Mesendoderm (in vitro differentiated cells): ENCODE data around the gene FIGNL2.

Experiments
- DNase-seq: peaks from one replicate; pipeline ENCODE4 v3.0.0; 2013
- H2AK5ac ChIP-seq: 2 replicates; pipeline ENCODE4 v1.6.1; 2013; ENCODE audit warnings: low read length, inconsistent platforms
- H2BK120ac ChIP-seq: 2 replicates; pipeline ENCODE4 v1.6.1; 2013; ENCODE audit warnings: low read depth, mild to moderate bottlenecking, low read length, moderate library complexity, mixed read lengths
- H2BK15ac ChIP-seq: replicated peaks from 2 replicates; pipeline ENCODE4 v1.6.1; 2013; ENCODE audit warnings: low read depth, mild to moderate bottlenecking, moderate library complexity
- H2BK5ac ChIP-seq: 2 replicates; pipeline ENCODE4 v1.6.1; 2013; ENCODE audit warnings: low read length, inconsistent platforms
- H3K18ac ChIP-seq: 2 replicates; pipeline ENCODE4 v1.6.1; 2013; ENCODE audit warnings: mild to moderate bottlenecking, low read length, mixed read lengths
- H3K23ac ChIP-seq: one replicate; pipeline ENCODE4 v1.6.1; 2013; ENCODE audit warnings: low read length
- H3K27ac ChIP-seq: 2 replicates; pipeline ENCODE4 v1.5.1; 2013; ENCODE audit warnings: low read depth, mild to moderate bottlenecking, inconsistent platforms, low read length, moderate library complexity
- H3K27me3 ChIP-seq: 2 replicates; pipeline ENCODE4 v1.6.1; 2013; ENCODE audit warnings: low read length, control low read depth, mild to moderate bottlenecking, inconsistent platforms; ENCODE audit not compliant: insufficient read depth, poor library complexity
- H3K36me3 ChIP-seq: 2 replicates; pipeline ENCODE4 v1.6.1; 2013; ENCODE audit warnings: low read length, inconsistent platforms; ENCODE audit not compliant: control insufficient read depth, insufficient read depth
- H3K4ac ChIP-seq: one replicate; pipeline ENCODE4 v1.6.1; 2013; ENCODE audit warnings: low read depth, mild to moderate bottlenecking, low read length, moderate library complexity
- H3K4me1 ChIP-seq: 2 replicates; pipeline ENCODE4 v1.6.1; 2013; ENCODE audit warnings: low read depth, low read length, inconsistent platforms; ENCODE audit not compliant: control insufficient read depth
- H3K4me2 ChIP-seq: 2 replicates; pipeline ENCODE4 v1.6.1; 2013; ENCODE audit warnings: low read length
- H3K4me3 ChIP-seq: 2 replicates; pipeline ENCODE4 v1.5.1; 2013; ENCODE audit warnings: mild to moderate bottlenecking, low read length
- H3K56ac ChIP-seq: one replicate; pipeline ENCODE4 v1.6.1; 2013; ENCODE audit warnings: low read length
- H3K79me1 ChIP-seq: 2 replicates; pipeline ENCODE4 v1.6.1; 2013; ENCODE audit warnings: low read length, inconsistent platforms
- H3K79me2 ChIP-seq: 2 replicates; pipeline ENCODE4 v1.6.1; 2013; ENCODE audit warnings: mild to moderate bottlenecking, low read length; ENCODE audit not compliant: control insufficient read depth, insufficient read depth
- H3K9ac ChIP-seq: 2 replicates; pipeline ENCODE4 v1.6.1; 2013; ENCODE audit warnings: low read length, inconsistent platforms
- H4K5ac ChIP-seq: one replicate; pipeline ENCODE4 v1.6.1; 2013; ENCODE audit warnings: low read length
- H4K8ac ChIP-seq: one replicate; pipeline ENCODE4 v1.6.1; 2013; ENCODE audit warnings: low read depth, mild to moderate bottlenecking, control low read depth, low read length, moderate library complexity
- WGBS: extraction: QIAGEN DNeasy Blood & Tissue Kit; methylation state at CpG from one replicate; pipeline ENCODE4 v1.1.7; 2013; ENCODE audit warnings: low lambda C conversion rate, missing lambda C conversion rate; ENCODE audit not compliant: insufficient coverage; ENCODE audit errors: extremely low coverage; 5-methylcytosine and 5-hydroxymethylcytosine counted together

The FIGNL2 gene

GRCh38 chr12:51812871-51813270 lies 35.6 kb downstream of the FIGNL2 start:
- Histone ChIP-seq H2AK5ac (no peak overlapping the region), H3K4me2 (no peak overlapping the region), H3K4me3 (no peak overlapping the region), H4K8ac (no peak overlapping the region), H3K56ac (no peak overlapping the region), H3K79me1 (no peaks in the 10 kb centered on the region), H3K4ac (no peak overlapping the region), H3K27ac (no peak overlapping the region), H4K5ac (no peak overlapping the region), H3K9ac (no peak overlapping the region), H3K23ac (no peak overlapping the region), H3K27me3 (peaks cover 5% of the 10 kb centered on the region), H3K4me1 (peaks cover 2% of the 10 kb centered on the region), H3K18ac (no peak overlapping the region), H2BK5ac (no peak overlapping the region), H3K79me2 (no peaks in the 10 kb centered on the region), H3K36me3 (no peaks in the 10 kb centered on the region), H2BK15ac (no peak overlapping the region), H2BK120ac (no peak overlapping the region)
- DNase-seq, result no peak
- no CpG with 5 or more reads among the region's 13 CpGs for WGBS

GRCh38 chr12:51811203-51812202 lies 37.0 kb downstream of the FIGNL2 start:
- H2AK5ac ChIP-seq, result no peak overlapping the region
- H3K27ac ChIP-seq, result no peak overlapping the region
- H3K56ac ChIP-seq, result no peak overlapping the region
- peaks cover 5% of the 10 kb centered on the region for H3K27me3 ChIP-seq
- WGBS, result no CpG with 5 or more reads among the region's 13 CpGs
- no peak overlapping the region for H2BK120ac ChIP-seq
- no peak overlapping the region for H3K4me2 ChIP-seq
- no peak overlapping the region for H3K4me3 ChIP-seq
- no peak overlapping the region for H4K5ac ChIP-seq
- H2BK15ac ChIP-seq, result no peak overlapping the region
- H3K79me2 ChIP-seq, result no peaks in the 10 kb centered on the region
- H3K23ac ChIP-seq, result no peak overlapping the region
- no peak overlapping the region for H3K4ac ChIP-seq
- H3K9ac ChIP-seq, result no peak overlapping the region
- DNase-seq, result no peak
- no peak overlapping the region for H2BK5ac ChIP-seq
- no peaks in the 10 kb centered on the region for H3K79me1 ChIP-seq
- no peak overlapping the region for H4K8ac ChIP-seq
- H3K18ac ChIP-seq, result no peak overlapping the region
- no peaks in the 10 kb centered on the region for H3K36me3 ChIP-seq
- H3K4me1 ChIP-seq, result peaks cover 2% of the 10 kb centered on the region

GRCh38 chr12:51809193-51809592 lies 39.3 kb downstream of the FIGNL2 start:
- no peaks in the 10 kb centered on the region for H3K36me3 ChIP-seq
- no peak overlapping the region for H3K56ac ChIP-seq
- H2BK5ac ChIP-seq, result no peak overlapping the region
- WGBS, result no CpG with 5 or more reads among the region's 3 CpGs
- no peak overlapping the region for H3K9ac ChIP-seq
- no peak overlapping the region for H3K23ac ChIP-seq
- no peak overlapping the region for H2BK120ac ChIP-seq
- no peak overlapping the region for H2AK5ac ChIP-seq
- H3K4me3 ChIP-seq, result no peak overlapping the region
- no peak overlapping the region for H3K4ac ChIP-seq
- H3K18ac ChIP-seq, result no peak overlapping the region
- H4K5ac ChIP-seq, result no peak overlapping the region
- DNase-seq, result no peak
- no peaks in the 10 kb centered on the region for H3K79me2 ChIP-seq
- no peak overlapping the region for H3K4me2 ChIP-seq
- no peaks in the 10 kb centered on the region for H3K27me3 ChIP-seq
- H3K79me1 ChIP-seq, result no peaks in the 10 kb centered on the region
- H4K8ac ChIP-seq, result no peak overlapping the region
- no peak overlapping the region for H2BK15ac ChIP-seq
- H3K4me1 ChIP-seq, result no peaks in the 10 kb centered on the region
- H3K27ac ChIP-seq, result no peak overlapping the region

GRCh38 chr12:51806896-51807295 lies 41.6 kb downstream of the FIGNL2 start:
- Histone ChIP-seq H2BK5ac (no peak overlapping the region), H3K4me1 (no peaks in the 10 kb centered on the region), H3K27me3 (no peaks in the 10 kb centered on the region), H2AK5ac (no peak overlapping the region), H2BK120ac (no peak overlapping the region), H3K4me3 (no peak overlapping the region), H3K9ac (no peak overlapping the region), H3K56ac (no peak overlapping the region), H3K4ac (no peak overlapping the region), H4K8ac (no peak overlapping the region), H4K5ac (no peak overlapping the region), H3K79me1 (no peaks in the 10 kb centered on the region), H3K18ac (no peak overlapping the region), H2BK15ac (no peak overlapping the region), H3K4me2 (no peak overlapping the region), H3K36me3 (no peaks in the 10 kb centered on the region), H3K23ac (no peak overlapping the region), H3K79me2 (no peaks in the 10 kb centered on the region), H3K27ac (no peak overlapping the region)
- WGBS, result no CpG with 5 or more reads among the region's 16 CpGs
- no peak for DNase-seq

GRCh38 chr12:51801027-51801426 lies 47.5 kb downstream of the FIGNL2 start:
- DNase-seq, result no peak
- H2BK120ac ChIP-seq, result no peak overlapping the region
- no peak overlapping the region for H2BK15ac ChIP-seq
- no peak overlapping the region for H3K23ac ChIP-seq
- no peak overlapping the region for H3K9ac ChIP-seq
- no CpG with 5 or more reads among the region's 1 CpG for WGBS
- H3K4me3 ChIP-seq, result no peak overlapping the region
- no peaks in the 10 kb centered on the region for H3K79me1 ChIP-seq
- no peaks in the 10 kb centered on the region for H3K4me1 ChIP-seq
- no peak overlapping the region for H2BK5ac ChIP-seq
- H3K79me2 ChIP-seq, result no peaks in the 10 kb centered on the region
- no peak overlapping the region for H2AK5ac ChIP-seq
- H3K27ac ChIP-seq, result no peak overlapping the region
- no peak overlapping the region for H4K8ac ChIP-seq
- no peak overlapping the region for H4K5ac ChIP-seq
- H3K36me3 ChIP-seq, result no peaks in the 10 kb centered on the region
- H3K4me2 ChIP-seq, result no peak overlapping the region
- no peaks in the 10 kb centered on the region for H3K27me3 ChIP-seq
- no peak overlapping the region for H3K4ac ChIP-seq
- no peak overlapping the region for H3K56ac ChIP-seq
- H3K18ac ChIP-seq, result no peak overlapping the region
